NCI-H446 treated with DMSO at 0.1 percent for 48 hours (cell line): ENCODE measurements around the gene ABI3.

Source experiments
- DNase-seq: peaks from one replicate; lab custom pipeline; 2025; lab: John Stamatoyannopoulos, UW

ABI3 gene

DNA sequence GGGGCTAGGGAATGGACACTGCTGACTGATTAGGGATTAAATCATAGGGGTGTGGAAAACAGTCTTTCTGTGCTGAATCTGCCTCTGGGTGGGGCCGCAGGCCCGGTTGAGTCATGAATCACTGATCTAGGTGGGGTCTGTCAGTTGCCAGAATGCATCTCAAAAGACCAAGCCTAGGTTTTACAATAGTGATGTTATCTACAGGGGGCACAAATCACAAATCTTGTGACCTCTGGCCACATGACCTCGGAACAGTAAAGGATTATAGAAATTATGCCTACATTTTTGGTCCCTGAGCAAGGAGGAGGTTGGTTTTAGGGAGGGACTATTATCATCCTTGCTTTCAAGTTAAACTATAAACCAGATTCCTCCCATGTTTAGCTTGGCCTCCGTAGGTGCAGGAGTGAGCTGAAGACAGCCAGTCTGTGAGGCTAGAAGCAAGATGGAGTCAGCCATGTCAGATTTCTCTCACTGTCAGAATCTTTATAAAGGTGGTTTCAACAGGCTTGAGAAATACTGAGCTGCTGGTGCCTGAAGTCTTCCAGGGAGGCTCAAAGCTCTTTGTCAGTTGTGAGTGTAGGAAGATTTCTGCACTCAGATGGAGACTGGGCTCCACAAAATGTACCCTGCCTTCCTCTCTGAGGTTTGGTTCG is 13.0 kb upstream of the ABI3 start:
- DNase-seq = no peak

DNA sequence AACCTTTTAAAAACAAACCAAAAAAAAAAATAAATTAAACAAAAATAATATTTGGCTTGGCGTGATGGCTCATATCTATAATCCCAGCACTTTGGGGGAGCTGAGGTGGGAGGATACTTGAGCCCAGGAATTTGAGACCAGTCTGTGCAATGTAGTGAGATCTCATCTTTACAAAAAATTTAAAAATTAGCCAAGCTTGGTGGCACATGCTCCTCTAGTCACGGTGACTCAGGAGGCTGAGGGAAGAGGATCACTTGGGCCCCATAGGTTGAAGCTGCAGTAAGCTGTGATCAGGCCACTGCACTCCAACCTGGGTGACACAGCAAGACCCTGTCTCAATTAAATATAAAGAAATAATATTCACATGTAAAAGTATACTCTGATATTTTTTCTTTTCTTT is 12.3 kb upstream of the ABI3 start:
- DNase-seq = no peak

DNA sequence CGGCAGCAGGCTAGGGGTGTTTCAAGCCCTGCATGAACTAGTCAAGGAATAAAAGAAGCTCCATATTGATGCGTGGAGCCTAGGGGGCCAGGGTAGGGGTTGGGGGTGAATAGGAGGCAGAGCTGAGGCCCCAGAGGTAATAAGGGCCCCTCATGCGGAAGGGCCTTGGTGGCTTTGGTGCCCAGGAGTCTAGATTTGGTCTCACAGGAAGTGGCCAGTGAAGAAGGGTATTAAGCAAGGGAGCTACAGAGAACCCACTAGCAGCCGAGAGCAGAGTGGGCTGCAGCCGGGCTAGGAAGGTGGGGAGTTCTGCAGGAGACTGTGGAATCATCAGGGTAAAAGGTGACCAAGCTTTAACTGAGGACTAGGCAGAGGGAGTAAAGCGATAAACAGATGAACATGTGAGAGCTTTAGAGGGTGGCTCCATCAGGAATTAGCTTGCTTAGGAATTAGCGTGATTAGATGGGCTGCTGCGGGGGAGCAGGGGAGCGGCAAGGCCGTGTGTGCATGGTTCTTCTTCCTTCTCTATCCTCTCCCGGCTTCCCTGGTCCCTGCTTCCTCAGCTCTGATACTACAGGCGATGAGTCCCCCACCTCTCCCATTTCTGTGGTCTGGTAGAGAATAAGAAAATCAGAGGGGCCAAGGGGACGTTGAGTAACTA is 10.0 kb upstream of the ABI3 start:
- DNase-seq = no peak

DNA sequence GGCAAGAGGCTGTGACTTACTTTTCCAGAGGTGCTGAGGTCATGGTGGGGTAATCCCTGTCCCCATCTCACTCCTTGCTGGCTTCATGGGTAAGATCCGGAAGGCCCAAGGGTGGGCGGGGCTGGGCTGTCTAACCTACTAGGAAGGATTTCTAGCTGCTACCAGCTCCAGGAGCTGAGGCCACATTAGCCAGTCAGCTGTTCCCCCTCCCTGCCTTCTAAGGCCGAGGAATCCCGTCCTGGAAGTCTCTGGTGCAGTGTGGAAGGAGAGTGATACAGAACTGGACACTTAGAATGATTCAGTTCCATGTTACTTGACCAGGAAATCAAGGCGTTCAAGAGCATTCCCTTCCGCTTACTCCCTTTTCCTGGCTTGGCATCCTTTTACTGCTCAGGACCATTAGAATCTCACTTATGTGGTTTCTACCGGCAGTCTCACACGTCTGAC is 9.0 kb upstream of the ABI3 start:
- no peak for DNase-seq

DNA sequence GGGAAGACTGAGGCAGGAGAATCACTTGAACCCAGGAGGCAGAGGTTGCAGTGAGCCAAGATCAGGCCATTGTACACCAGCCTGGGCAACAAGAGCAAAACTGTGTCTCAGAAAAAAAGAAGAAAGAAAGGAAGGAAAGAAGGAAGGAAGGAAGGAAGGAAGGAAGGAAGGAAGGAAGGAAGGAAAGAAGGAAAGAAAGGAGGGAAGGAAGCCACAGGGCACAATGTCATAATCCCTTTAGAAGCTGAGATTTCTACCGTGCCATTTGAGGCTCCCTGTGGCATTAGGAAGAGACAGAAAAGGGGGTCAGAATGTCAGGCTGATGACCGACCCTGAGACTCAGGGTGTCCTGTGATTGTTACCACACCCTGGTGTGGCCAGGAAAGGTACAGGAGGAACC is 6.7 kb upstream of the ABI3 start:
- DNase-seq = no peak

DNA sequence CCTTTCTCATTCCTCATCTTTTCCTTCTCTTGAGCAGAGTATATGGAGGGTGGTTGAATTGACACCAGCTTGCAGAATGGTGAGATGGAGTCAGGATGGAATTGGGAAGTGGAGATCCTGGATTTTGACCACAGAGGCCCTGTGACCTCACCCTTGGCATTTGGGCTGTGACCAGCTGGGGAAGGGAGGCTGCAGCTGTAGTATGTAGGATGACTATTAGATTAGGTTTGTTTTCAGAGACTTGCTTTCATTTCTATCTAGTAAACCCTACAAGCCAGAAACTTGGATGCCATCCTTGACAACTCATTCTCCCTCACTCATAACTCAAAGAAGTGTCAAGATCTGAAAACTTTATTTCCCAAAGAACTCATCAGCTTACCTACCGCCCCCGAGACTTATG is 6.0 kb upstream of the ABI3 start:
- DNase-seq = no peak

DNA sequence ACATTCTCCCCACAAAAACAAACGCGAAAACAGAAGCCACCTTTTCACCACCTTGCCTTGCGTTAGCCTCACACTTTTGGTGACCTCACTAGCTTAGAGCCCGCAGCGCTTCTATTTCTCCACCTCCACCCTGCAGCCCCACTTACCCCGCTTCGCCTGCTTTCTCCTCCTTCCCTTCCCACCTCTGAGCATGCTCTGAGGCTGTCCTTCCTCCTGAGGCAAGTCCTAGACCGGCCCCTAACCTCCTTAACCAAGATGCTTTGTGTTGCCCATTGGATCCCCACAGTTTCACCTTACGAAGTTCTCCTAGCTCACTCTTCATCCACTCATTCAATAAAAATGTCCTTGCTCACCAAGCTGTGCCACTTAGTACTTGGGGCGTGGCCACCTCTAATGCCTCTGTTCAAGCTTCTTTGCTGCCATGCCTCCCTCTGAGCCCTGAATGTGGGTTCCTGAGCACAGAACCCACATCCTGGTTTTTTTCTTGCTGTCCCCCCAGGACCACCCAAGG is 1.4 kb upstream of the ABI3 start:
- DNase-seq = no peak

DNA sequence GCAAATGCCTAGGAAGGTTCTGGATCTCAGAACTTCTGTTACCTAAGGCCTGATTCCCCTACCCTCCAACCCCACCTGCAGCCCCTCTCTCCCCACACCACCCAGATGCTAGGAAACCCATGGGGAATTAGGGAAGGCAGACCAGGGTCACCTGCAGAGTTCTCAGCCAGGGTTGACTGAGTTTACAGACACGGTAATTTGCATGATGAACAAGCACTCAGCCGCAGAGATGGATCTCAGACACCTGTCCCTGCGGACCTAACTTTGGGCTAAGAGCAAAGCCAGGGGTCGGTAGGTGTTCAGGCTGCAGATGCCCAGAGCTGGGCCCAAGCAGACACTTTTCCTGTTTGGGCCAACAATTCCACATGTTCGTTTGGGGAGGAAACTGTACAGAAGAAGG is 2.9 kb downstream of the ABI3 start:
- no peak for DNase-seq

DNA sequence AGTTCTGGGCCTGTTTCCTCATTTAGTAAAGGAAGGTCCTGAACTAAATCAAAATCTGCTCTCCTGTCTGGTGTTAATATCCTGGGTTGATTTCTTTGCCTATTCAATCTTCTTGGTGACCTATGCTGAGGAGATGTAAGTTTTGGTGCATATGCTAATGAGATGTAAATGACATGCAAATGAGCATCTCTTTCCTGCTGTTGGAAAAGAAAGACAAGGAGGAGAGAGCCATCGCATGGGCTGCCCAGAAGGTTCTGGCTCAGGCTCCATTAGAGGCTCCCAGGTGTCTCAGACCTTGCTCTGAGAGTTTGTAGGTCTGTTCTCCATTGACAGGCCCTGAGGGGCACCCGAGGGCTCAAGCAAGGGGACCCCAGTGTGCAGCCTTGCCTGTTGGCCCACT is 3.3 kb downstream of the ABI3 start:
- DNase-seq = no peak

DNA sequence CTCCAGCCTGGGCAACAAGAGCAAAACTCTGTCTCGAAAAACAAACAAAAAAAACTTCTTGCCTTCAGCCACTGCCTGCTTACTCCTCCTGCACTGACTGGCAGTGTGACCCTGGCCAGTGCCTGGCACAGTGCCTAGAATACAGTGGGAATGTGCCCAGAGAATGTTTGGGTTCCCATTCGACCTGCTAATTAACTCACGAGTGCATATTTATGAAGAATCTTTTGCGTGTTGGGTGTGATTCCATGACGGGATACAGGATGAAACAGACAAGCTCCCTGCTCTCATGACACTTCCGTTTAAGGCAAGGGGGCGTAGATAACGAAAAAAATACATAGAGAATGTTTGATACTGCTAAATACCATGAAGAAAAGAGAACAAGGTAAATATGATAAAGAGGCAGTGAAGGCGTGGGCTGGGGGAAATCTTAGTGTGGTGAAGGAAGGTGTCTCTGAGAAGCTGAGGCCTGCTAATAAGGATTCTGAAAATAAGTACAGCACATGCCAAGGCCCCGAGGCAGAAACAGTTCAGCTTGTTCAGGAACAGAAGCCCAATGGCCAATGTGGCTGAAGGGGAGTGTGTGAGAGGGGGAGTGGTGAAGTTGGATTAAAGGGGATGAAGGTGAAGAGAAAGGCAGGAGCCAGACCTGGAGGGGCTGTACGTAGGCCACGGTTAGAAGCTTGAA is 4.3 kb downstream of the ABI3 start:
- DNase-seq = no peak

DNA sequence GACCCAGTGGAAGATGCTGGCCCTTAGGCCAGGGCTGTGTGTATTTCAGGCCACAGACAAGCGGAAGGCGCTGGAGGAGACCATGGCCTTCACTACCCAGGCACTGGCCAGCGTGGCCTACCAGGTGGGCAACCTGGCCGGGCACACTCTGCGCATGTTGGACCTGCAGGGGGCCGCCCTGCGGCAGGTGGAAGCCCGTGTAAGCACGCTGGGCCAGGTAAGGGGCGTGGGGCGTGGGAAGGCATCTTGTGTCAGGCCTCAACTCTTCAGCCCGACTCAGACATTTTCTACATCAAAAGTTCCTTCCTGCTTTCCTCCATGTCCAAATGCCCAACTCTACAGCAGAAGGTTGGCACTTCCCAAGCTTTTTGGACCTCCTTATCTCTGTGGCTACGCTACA is 6.0 kb downstream of the ABI3 start:
- DNase-seq = no peak

DNA sequence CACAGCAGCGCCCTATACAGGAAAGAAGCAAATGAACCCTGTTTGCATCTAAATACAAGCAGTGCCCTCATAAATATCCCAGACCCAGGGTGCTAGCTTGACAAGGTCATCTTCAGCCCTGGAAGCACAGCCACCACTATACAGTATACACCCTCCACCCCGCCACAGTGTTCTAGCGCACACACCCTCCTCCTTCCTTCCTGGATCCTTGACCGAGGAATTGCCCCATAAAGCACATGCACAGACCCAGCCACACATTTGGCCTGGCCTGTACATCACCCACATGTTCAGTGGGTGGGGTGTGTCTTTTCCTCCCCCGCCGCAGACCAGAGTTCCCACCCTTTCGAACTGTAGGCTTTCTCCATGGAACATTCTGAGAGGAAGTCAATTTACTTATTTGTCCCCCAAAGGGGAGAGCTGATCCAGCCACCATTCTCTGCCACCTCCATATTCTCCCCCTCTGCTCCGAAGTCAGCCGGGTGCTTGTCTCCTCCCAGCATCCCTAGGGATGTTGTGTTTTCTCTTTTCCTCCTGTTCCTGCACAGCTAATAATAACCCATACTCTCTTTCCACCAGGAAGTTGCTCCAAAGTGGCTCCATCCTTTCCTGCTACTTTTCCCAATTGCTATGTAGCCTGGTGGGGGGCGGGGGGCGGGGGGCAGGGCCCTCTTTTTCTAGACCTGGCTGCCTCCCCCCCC is 6.6 kb downstream of the ABI3 start:
- DNase-seq = no peak

DNA sequence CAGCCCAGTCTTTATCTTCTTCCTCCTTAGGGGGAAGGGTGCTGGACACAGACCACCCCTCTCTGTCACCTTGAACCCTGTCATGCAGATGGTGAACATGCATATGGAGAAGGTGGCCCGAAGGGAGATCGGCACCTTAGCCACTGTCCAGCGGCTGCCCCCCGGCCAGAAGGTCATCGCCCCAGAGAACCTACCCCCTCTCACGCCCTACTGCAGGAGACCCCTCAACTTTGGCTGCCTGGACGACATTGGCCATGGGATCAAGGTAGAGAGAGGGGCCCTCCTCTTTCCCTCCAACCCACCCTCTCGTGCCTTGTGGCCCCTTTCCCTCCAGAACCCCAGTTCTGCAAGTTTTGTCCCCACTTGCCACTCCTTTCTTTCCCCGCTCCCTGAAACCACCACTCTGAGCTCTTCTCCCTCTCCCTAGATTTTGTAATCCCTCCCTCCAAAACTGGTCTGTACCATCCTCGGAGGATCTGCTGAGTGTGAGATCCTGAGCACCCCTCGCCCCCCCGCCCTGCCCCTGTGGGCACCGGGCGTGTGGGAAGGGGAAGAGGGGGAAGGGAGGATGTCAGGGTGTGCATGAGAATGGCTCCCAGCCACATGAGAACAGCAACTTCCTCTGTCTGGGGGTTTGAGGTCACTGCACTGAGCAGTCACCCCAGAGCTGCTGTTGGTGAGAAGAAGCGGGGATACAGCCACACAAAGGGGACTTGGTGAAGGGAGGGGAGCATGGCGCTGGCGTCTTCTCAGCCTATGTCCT is 7.3 kb downstream of the ABI3 start:
- DNase-seq = no peak

DNA sequence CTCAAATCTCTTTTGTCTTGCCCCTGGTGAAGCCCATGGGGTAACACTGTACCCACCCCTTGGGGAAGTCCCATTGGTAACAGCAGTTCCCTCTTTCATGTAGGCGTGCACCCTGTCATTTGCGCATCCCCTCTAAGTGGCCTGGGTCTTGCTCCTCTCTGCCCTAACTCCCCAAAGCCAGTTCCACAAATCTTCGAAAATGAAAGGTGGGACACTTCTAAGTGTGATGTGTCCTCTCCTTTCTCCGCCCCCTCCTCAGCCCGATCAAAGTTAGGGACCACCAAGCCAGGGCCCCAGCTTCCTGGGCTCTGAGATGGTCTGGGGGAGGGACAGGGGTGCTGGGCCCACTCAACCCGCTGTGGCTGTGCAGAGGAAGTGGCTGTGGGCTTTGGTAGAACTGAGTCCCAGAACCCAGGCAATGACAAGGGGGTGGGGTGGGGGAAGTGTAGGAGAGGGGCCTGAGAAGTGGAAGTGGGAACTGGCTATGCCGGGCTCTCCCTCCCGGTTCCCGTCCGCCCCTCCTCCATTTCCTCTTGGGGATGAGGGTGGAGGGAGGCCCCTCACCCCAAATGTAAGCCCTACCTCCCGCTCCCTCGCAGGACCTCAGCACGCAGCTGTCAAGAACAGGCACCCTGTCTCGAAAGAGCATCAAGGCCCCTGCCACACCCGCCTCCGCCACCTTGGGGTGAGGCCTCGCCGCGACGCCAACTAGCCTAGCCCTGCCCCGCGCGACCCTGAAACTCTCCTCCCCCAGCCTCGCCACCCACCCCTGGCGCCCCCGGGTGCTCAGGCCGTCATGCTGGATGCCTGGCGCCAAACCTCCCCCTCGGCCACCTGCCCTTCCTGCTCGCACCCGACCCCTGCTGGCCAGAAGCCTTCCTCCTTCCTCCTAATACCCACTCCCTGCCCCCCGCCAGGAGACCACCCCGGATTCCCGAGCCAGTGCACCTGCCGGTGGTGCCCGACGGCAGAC is 8.7 kb downstream of the ABI3 start:
- no peak for DNase-seq

DNA sequence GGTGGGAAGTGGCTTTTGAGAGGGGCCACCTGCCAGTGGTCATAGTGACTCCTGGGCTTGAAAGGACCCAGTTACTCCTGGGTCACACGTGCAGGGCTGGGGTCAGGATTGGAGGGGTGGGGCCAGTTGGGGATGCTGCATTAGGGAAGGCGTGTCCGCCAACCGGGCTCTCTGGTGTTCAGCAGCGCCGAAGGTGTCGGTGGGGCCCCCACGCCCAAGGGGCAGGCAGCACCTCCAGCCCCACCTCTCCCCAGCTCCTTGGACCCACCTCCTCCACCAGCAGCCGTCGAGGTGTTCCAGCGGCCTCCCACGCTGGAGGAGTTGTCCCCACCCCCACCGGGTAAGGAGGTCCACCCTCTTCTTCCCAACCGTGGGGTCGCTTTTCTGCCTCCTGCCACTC is 9.5 kb downstream of the ABI3 start:
- DNase-seq = no peak

DNA sequence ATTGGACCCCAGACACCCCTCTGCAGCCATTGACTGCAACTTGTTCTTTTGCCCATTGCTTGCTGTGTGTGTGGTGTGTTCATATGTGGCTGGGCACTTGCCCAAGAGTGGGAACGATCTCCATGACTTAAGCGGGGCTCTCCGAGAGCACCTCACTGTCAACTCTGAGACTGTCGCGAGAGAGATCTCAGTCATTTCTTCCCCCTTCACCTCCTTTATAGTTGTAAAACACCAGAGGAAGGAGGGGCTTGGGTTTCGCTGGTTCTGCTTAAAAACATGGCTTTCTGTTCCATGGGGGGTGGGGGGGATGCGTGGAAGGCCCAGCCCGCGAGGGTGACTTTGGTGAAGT is 12.6 kb downstream of the ABI3 start:
- no peak for DNase-seq

DNA sequence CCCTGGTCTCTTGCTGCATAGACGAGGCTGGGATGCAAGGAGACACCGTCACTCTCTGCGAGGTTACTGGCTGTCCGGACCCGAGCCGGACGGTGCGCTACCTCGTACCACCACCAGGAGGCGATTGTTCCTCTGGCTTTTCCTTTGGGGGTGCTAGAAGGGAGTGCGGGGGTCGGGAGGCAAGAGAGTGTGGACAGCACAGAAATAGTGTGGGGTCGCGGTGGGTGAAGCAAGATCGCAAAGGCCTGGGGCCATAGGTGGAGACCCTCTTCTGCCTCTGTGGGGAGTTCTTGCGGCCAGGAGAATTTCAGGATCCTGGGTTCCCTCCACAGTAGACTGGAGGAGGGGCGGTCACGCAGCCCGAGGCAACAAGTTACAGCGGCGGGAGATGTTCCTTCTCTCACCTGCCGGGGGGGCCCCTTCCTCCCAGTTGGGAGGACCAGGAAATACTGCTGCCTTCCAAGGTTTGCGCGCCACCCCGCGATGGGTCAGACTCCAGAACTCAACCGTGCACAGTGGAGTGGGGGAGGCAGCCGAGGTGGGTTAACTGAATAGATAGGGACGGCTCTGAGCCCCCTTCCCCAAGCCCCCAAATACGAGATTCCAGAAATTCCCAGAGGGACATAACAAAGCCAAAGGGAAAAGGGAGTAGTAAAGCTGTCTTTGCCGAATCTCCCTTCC is 13.2 kb downstream of the ABI3 start:
- DNase-seq = no peak

DNA sequence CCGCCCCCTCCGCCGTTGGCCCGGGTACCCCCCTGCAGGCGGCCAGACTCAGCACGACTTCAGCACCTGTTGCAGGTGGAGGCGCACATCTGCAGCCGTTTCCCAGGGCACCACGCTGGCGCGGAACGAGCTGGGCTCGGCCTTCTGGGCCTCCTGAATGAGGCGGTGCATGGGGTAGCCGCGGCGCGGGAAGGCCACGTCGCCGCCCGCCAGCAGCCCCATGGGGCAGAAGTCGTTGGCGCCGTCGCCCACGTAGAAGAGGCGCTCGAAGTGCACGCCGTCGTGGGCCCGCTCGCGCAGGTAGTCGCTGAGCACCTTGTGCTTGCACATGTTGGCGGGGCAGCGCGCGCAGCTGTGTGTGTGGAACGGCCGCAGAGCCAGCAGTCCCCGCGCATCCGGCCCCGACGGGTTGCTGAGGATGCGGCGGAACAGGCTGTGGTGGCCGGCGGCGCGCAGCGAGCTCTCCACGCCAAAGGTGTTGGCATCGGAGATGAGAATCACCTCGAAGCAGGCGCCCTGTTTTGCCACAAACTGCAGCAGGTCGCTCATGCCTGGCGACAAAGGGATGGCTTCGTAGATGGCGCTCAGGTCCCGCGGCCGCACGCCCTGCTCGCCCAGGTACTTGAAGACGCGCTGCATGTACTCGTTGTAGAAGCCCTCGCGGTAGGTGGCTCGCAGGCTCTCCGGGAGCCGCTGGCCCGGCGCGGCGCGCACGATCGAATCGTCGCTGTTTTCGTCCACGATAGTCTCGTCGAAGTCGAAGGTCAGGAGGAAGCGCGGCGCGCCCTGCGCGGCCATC is 13.9 kb downstream of the ABI3 start:
- DNase-seq = no peak

DNA sequence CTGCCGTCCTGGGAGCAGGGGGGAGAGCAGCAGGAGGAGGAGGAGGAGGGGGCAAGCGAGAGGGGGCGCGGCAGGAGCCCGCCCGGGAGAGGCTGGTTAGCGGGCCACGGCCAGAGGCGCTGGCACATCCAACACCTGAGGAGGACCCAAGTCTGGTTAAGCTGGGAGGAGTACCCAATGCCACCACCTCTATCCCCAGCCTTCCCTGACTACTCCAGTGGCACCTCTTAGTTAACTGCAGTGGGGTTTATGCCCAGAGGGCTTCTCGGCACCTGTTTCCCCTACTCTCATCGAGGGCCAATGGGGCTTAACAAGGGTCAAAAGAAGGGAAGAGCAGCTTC is 14.5 kb downstream of the ABI3 start:
- DNase-seq = no peak
